Fibroblast of pulmonary artery (primary cell): ENCODE measurements around the gene UQCC5.
A peak's percentile ranks its signal among the peaks of the same experiment; 100 is the strongest.

Experiments
- DNase-seq: peaks from one replicate; pipeline ENCODE4 v3.0.0-alpha.2; 2010; ENCODE audit warnings: low read depth
- H3K4me3 ChIP-seq: replicated peaks from 2 replicates; pipeline ENCODE4 v1.5.1; 2011; ENCODE audit warnings: low read depth, mild to moderate bottlenecking, control low read depth, low read length, moderate library complexity
- TF ChIP-seq, protein P1 (sequence below): IDR thresholded peaks from 2 replicates; pipeline ENCODE4 v1.5.1; 2011; ENCODE audit warnings: mild to moderate bottlenecking, control low read depth, low read length, inconsistent platforms; ENCODE audit errors: missing control alignments

UQCC5 gene, protein sequence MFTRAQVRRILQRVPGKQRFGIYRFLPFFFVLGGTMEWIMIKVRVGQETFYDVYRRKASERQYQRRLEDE

DNA sequence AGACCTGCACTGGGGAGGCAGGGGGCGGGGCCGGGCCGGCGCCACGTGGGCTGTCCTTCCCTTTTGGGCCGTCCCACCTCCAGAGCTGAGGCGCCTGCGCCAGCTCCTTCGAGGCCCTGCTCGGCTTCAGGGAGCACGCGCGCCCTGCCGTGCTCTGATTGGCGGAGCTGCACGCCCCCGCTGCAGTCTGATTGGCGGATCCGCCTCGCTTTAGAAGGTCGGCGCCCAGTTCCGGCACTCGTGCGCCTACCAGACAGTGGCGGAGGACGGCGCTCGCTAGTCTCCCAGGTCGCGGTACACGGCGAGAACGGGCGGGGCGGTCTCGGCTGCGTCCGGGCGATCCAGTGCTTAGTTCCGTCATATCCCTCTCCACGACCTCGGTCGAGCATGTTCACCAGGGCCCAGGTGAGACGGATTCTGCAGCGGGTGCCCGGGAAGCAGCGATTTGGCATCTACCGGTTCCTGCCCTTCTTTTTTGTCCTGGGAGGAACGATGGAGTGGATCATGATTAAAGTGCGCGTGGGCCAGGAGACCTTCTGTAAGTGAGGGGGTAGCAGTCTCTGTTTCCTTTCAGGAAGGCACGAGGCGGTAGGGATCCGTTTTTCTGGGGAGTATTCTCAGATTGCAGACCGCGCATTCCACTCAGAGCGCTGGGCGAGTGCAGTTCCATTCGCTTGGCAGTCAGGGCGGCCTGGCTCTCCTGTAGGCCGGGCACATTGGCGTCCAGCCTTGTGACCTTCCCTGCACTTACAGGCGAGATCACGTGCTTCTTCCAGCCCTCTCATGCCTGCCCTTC, at the start of gene UQCC5:
UQCC5 (plus strand) TSS at position 237 of the 796 bp plus-strand sequence; CDS start at position 388, 151 bp downstream.
- TF ChIP-seq, protein P1, sequence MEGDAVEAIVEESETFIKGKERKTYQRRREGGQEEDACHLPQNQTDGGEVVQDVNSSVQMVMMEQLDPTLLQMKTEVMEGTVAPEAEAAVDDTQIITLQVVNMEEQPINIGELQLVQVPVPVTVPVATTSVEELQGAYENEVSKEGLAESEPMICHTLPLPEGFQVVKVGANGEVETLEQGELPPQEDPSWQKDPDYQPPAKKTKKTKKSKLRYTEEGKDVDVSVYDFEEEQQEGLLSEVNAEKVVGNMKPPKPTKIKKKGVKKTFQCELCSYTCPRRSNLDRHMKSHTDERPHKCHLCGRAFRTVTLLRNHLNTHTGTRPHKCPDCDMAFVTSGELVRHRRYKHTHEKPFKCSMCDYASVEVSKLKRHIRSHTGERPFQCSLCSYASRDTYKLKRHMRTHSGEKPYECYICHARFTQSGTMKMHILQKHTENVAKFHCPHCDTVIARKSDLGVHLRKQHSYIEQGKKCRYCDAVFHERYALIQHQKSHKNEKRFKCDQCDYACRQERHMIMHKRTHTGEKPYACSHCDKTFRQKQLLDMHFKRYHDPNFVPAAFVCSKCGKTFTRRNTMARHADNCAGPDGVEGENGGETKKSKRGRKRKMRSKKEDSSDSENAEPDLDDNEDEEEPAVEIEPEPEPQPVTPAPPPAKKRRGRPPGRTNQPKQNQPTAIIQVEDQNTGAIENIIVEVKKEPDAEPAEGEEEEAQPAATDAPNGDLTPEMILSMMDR, result no peak
- peak within 1 kb of the TSS; percentile 95 for H3K4me3 ChIP-seq
- peak; percentile 99 for DNase-seq

DNA sequence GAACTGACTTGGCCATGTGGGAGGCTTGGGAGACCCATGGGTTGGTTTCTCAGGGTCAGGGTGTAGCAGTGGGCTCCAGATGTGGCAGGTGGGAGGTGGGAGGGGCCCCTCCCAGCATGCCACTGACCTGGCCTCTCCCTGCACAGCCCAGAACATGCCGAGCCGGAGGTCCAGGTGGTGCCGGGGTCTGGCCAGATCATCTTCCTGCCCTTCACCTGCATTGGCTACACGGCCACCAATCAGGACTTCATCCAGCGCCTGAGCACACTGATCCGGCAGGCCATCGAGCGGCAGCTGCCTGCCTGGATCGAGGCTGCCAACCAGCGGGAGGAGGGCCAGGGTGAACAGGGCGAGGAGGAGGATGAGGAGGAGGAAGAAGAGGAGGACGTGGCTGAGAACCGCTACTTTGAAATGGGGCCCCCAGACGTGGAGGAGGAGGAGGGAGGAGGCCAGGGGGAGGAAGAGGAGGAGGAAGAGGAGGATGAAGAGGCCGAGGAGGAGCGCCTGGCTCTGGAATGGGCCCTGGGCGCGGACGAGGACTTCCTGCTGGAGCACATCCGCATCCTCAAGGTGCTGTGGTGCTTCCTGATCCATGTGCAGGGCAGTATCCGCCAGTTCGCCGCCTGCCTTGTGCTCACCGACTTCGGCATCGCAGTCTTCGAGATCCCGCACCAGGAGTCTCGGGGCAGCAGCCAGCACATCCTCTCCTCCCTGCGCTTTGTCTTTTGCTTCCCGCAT, 49.2 kb upstream of the UQCC5 start:
- TF ChIP-seq, protein P1, result no peak
- no peak overlapping the region for H3K4me3 ChIP-seq
- no peak for DNase-seq

DNA sequence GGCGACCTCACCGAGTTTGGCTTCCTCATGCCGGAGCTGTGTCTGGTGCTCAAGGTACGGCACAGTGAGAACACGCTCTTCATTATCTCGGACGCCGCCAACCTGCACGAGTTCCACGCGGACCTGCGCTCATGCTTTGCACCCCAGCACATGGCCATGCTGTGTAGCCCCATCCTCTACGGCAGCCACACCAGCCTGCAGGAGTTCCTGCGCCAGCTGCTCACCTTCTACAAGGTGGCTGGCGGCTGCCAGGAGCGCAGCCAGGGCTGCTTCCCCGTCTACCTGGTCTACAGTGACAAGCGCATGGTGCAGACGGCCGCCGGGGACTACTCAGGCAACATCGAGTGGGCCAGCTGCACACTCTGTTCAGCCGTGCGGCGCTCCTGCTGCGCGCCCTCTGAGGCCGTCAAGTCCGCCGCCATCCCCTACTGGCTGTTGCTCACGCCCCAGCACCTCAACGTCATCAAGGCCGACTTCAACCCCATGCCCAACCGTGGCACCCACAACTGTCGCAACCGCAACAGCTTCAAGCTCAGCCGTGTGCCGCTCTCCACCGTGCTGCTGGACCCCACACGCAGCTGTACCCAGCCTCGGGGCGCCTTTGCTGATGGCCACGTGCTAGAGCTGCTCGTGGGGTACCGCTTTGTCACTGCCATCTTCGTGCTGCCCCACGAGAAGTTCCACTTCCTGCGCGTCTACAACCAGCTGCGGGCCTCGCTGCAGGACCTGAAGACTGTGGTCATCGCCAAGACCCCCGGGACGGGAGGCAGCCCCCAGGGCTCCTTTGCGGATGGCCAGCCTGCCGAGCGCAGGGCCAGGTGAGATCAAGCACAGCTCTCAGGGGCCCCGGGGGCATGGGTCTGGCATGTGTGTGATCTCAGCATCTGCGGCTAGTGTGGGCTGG, 48.4 kb upstream of the UQCC5 start:
- no peak overlapping the region for H3K4me3 ChIP-seq
- DNase-seq, result no peak
- TF ChIP-seq, protein P1, result no peak

DNA sequence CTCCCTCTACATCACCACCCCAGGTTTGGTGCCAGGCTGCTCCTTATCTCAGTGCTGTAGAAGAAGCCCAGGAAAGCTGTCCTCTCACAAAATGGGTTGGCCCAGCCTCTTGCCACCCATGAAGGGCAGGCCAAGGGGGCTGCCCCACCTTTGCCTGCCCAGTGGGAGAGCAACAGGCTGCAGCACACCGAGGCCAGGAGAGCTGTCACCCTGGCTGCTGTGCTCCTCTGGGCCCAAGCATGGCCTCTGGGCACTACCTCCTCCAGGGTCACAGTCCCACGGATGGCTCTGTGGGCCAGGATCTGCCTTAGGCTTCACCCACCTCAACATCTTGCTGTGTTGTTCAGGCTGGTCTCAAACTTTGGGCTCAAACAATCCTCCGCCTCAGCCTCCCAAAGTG, 47.7 kb upstream of the UQCC5 start:
- H3K4me3 ChIP-seq, result no peak overlapping the region
- no peak for DNase-seq
- TF ChIP-seq, protein P1, result no peak

DNA sequence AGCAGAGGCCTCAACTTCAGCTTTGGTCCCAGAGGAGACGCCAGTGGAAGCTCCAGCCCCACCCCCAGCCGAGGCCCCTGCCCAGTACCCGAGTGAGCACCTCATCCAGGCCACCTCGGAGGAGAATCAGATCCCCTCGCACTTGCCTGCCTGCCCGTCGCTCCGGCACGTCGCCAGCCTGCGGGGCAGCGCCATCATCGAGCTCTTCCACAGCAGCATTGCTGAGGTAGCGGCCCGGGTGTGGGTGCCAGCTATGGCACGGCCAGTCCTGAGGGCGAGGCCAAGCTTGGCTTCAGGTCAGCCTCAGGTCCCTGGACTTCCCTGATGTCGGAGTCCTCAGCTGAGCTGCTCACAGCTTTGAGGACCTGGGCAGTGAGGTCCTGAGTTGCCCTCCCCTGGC, 47.0 kb upstream of the UQCC5 start:
- no peak for DNase-seq
- H3K4me3 ChIP-seq, result no peak overlapping the region
- TF ChIP-seq, protein P1, result no peak
